NB4 (cell line): Measurements from ENCODE around the gene SIAH1.
"Not testable (repeated sequence)": the region's sequence is repeated elsewhere in the genome, so short reads cannot be mapped to it uniquely, and the experiment has no call there.

Experiments
- DNase-seq: peaks from one replicate; pipeline ENCODE4 v3.0.0; 2010; ENCODE audit warnings: low read depth
- H3K4me3 ChIP-seq: one replicate; pipeline ENCODE4 v1.5.1; 2011; ENCODE audit warnings: mild to moderate bottlenecking, low read depth, low read length, moderate library complexity
- MYC ChIP-seq: IDR thresholded peaks from 2 replicates; pipeline ENCODE4 v1.6.1; 2011; ENCODE audit warnings: low read depth, low read length
- POLR2A ChIP-seq: IDR thresholded peaks from 2 replicates; pipeline ENCODE4 v1.6.1; 2011; ENCODE audit warnings: mild to moderate bottlenecking; ENCODE audit not compliant: insufficient read length; ENCODE audit errors: extremely low read depth
- TF ChIP-seq, protein P1 (sequence below): IDR thresholded peaks from one replicate; pipeline ENCODE4 v1.5.1; 2012; ENCODE audit warnings: low read depth, low read length
- TF ChIP-seq, protein P2 (sequence below): IDR thresholded peaks from 2 replicates; pipeline ENCODE4 v1.6.1; 2011; ENCODE audit warnings: low read depth, low read length

Gene SIAH1

DNA sequence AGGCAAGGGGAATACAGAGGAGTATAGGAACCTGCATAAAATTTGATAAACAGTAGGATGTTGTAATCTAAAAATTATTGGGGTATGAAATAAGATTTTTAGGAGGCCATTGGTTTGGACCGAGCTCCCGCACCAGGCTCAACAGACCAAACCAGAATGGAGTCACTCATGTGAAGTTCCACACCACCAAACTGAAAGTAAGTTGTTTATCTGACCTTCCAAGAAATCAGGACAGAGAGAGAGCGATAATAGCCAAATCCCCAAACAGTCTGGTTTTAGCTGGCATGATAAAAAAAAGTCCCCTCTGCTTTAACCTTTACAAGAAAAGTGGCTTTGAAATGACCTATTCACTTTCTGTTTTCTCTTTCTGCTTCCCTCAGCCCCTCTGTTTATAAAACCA, 45.7 kb upstream of the SIAH1 start:
- DNase-seq, result no peak
- H3K4me3 ChIP-seq, result no peak overlapping the region
- TF ChIP-seq, protein P1, sequence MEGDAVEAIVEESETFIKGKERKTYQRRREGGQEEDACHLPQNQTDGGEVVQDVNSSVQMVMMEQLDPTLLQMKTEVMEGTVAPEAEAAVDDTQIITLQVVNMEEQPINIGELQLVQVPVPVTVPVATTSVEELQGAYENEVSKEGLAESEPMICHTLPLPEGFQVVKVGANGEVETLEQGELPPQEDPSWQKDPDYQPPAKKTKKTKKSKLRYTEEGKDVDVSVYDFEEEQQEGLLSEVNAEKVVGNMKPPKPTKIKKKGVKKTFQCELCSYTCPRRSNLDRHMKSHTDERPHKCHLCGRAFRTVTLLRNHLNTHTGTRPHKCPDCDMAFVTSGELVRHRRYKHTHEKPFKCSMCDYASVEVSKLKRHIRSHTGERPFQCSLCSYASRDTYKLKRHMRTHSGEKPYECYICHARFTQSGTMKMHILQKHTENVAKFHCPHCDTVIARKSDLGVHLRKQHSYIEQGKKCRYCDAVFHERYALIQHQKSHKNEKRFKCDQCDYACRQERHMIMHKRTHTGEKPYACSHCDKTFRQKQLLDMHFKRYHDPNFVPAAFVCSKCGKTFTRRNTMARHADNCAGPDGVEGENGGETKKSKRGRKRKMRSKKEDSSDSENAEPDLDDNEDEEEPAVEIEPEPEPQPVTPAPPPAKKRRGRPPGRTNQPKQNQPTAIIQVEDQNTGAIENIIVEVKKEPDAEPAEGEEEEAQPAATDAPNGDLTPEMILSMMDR, result no peak
- TF ChIP-seq, protein P2, sequence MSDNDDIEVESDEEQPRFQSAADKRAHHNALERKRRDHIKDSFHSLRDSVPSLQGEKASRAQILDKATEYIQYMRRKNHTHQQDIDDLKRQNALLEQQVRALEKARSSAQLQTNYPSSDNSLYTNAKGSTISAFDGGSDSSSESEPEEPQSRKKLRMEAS, result no peak
- TF ChIP-seq MYC, result no peak
- no peak for TF ChIP-seq POLR2A

DNA sequence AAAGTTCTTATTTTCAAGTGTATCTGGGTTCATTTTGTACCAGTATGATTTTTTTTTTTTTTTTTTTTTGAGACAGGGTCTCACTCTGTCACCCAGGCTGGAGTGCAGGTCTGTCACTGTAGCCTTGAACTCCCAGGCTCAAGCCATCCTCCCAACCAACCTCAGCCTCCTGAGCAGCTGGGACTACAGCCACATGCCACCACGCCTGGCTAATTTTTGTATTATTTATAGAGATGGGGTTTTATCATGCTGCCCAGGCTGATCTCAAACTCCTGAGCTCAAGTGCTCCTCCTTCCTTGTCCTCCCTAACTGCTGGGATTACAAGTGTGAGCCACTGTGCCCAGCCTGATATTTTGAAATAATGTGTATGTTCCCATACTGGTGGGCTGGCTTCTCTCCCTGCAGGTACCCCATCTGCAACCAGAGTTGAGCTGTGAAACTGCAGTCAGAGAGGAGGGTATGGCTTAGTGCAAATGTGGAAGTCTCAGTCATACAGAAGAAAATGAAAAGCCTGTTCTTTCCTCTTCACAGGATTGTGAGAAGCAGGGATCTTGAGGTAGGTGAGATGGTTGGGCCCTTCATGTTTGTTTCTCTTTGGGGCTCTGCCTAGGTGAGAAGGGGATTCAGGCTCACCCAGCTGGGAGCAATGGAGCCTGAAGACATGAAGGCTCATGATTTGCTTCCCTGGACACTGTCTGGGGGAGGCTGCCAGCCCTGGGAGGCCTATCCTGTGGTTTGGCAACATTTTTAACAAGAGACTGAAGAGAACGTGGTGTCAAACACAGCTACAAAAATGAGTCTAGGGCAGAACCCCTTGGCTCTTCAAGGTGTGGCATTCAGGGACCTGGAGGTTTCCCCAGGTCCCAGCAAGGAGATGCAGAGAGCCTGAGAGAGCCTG, 41.3 kb upstream of the SIAH1 start:
- DNase-seq, result no peak
- TF ChIP-seq POLR2A (no peak), MYC (no peak)
- TF ChIP-seq, protein P2, result no peak
- TF ChIP-seq, protein P1, result no peak

GRCh38 chr16:48422537-48422936, 37.3 kb upstream of the SIAH1 start:
- H3K4me3 ChIP-seq, result no peak overlapping the region
- no peak for DNase-seq
- no peak for TF ChIP-seq MYC
- TF ChIP-seq, protein P2, result no peak
- TF ChIP-seq POLR2A, result no peak
- TF ChIP-seq, protein P1, result no peak

More for the DNA sequence above, 41.3 kb upstream of the SIAH1 start:
- no peak overlapping the region for H3K4me3 ChIP-seq

DNA sequence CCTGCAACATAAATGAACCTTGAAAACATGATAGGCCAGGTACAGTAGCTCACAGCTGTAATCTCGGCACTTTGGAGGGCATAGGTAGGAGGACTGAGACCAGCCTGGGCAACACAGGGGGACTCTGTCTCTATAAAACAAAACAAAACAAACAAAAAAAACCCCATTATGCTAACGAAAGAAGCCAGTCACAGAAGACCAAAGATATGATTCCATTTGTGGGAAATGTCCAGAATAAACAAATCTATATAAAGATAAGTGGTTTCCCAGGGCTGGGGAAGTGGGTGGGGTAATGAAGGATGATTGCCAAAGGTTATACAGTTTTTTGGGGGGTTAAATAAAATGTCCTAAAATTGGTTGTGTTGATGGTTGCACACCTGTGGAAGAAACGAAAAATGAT, 36.5 kb upstream of the SIAH1 start:
- TF ChIP-seq, protein P1, result no peak
- TF ChIP-seq, protein P2, result no peak
- TF ChIP-seq POLR2A (no peak), MYC (no peak)
- H3K4me3 ChIP-seq, result no peak overlapping the region
- no peak for DNase-seq

DNA sequence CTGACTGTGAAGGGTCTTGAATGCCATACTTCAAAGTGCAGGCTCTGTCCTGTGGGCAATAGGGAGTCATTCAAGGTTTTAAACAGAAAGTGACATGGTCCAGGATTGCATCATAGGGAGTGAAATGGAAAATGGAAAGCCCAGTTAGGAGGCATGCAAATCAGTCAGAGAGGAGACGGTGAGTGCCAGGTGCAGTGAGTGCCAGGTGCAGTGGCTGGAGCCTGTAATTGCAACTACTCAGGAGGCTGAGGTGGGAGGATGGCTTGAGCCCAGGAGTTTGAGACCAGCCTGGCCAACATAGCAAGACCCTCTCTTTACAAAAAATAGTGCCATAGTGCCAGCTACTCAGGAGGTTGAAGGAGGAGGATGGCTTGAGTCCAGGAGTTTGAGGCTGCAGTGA, 35.2 kb upstream of the SIAH1 start:
- H3K4me3 ChIP-seq, result no peak overlapping the region
- TF ChIP-seq MYC (no peak), POLR2A (no peak)
- TF ChIP-seq, protein P2, result no peak
- TF ChIP-seq, protein P1, result no peak
- DNase-seq, result no peak

GRCh38 chr16:48416617-48417016, 31.4 kb upstream of the SIAH1 start:
- not testable (repeated sequence) for DNase-seq, H3K4me3 ChIP-seq
